ENCODE measurements around the gene VPS35L. TPM values are rescaled to one million over a fixed set of nuclear protein-coding genes. Genes with fewer than 3 reads are reported as not detected.

VPS35L gene
- total and polyA plus RNA-seq, 10 of the 15 experiments (the other 5 are each of a cell fraction or from before 2014, with no cell fraction given), result 14.9 to 44.1 (median 26.3) TPM

- peaks cover 4 to 5% of the 10 kb centered on the region in 2 experiments for H3K36me3 ChIP-seq (ENCODE audit: control insufficient read depth in 2 of 2, insufficient read depth in 2 of 2, low read length in 1 of 2)
- BruUV-seq (replicated peaks), result no TSS peak
- in situ Hi-C loops (cut with MboI), result no loop called here
- no peak for ATAC-seq
- H3K4me2 ChIP-seq (ENCODE audit: control insufficient read depth, insufficient read depth), result no peak overlapping the region
- ChIA-PET POLR2A (no interaction called here), CTCF (interaction anchor here (0.8 to 1.9 kb wide), 4 partner anchors 9 to 87 kb away, joined by 3 to 9 read pairs (median 4); no protein-coding TSS in a partner anchor), RAD21 (ENCODE audit: unreplicated experiment) (interaction anchor here (1.2 kb wide), 1 partner anchor 10 kb away, joined by 3 read pairs; no protein-coding TSS in a partner anchor), SMC1A (ENCODE audit: uncharacterized antibody, unreplicated experiment) (no interaction called here)
- H3K27me3 ChIP-seq (replicated peaks in 1 of 2; ENCODE audit: control insufficient read depth in 2 of 2, insufficient read depth in 2 of 2, low read length in 1 of 2), result no peaks in the 10 kb centered on the region
- H3K9me3 ChIP-seq (replicated peaks; ENCODE audit: control insufficient read depth, insufficient read depth, low read length), result no peaks in the 10 kb centered on the region
- H4K20me1 ChIP-seq (ENCODE audit: control insufficient read depth, insufficient read depth), result no peaks in the 10 kb centered on the region
- no peak overlapping the region for H3K9ac ChIP-seq (ENCODE audit: control insufficient read depth, insufficient read depth, low read length)
- no peaks in the 10 kb centered on the region for H3K4me1 ChIP-seq (ENCODE audit: control insufficient read depth, insufficient read depth, low read length)
- FAIRE-seq, result no peak
- 92% methylated on average over 6 of the region's 8 CpGs for WGBS (ENCODE audit: insufficient coverage, insufficient replicate concordance, low lambda C conversion rate, missing lambda C conversion rate)
- DNase-seq (ENCODE audit: low read depth, low spot score), result no peak
- intact Hi-C loops (cut with micrococcal nuclease; ENCODE audit: unreplicated experiment), result no loop called here
- H3K27ac ChIP-seq (ENCODE audit: control insufficient read depth, insufficient read depth), result no peak overlapping the region
- no peaks in the 10 kb centered on the region for H3K79me2 ChIP-seq (ENCODE audit: control insufficient read depth, insufficient read depth, low read length)
- H2AFZ ChIP-seq (ENCODE audit: control insufficient read depth, low read depth, low read length), result no peak overlapping the region
- TF ChIP-seq PAX8 (IDR thresholded peaks at IDR 0.05) (no peak), GATAD2B (conservative IDR thresholded peaks at IDR 0.05; ENCODE audit: low read depth) (no peak), KLF5 (IDR thresholded peaks at IDR 0.05; ENCODE audit: partially characterized antibody) (no peak), CBX3 (IDR thresholded peaks at IDR 0.05; ENCODE audit: borderline replicate concordance, low read depth) (no peak), YY1 (IDR thresholded peaks at IDR 0.05; ENCODE audit: low read depth, low read length) (no peak), SIN3A (IDR thresholded peaks at IDR 0.05; ENCODE audit: low read depth, low read length) (no peak), RCOR1 (conservative IDR thresholded peaks at IDR 0.05; ENCODE audit: low read depth, low read length) (no peak), CEBPZ (IDR thresholded peaks at IDR 0.05; ENCODE audit: low read depth, low read length) (no peak)
- no peak overlapping the region for H3K4me3 ChIP-seq
Measured at GRCh38 chr16:19589771-19590302, 34.3 kb downstream of the VPS35L start.
